GM21723 (cell line): Measurements from ENCODE around the gene KPNA4.
"Not testable (repeated sequence)": the region's sequence is repeated elsewhere in the genome, so short reads cannot be mapped to it uniquely, and the experiment has no call there.

Experiments
- ATAC-seq: cut with Tn5 transposase; IDR thresholded peaks from one replicate; pipeline ENCODE4 v1.9.1; 2021; ENCODE audit warnings: mild to moderate bottlenecking, moderate library complexity; ENCODE audit not compliant: unreplicated experiment

Gene KPNA4

DNA sequence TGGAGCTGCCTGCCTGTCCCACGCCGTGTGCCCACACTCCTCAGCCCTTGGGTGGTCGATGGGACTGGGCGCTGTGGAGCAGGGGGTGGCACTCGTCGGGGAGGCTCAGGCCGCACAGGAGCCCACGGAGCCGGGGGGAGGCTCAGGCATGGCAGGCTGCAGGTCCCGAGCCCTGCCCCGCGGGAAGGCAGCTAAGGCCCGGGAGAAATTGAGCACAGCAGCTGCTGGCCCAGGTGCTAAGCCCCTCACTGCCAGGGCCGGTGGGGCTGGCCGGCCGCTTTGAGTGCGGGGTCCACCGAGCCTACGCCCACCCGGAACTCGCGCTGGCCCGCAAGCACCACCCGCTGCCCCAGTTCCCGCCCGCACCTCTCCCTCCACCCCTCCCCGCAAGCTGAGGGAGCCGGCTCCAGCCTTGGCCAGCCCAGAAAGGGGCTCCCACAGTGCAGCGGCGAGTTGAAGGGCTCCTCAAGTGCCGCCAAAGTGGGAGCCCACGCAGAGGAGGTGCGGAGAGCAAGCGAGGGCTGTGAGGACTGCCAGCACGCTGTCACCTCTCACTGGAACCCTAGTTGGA is 8.7 kb upstream of the KPNA4 start:
- ATAC-seq, result not testable (repeated sequence)

DNA sequence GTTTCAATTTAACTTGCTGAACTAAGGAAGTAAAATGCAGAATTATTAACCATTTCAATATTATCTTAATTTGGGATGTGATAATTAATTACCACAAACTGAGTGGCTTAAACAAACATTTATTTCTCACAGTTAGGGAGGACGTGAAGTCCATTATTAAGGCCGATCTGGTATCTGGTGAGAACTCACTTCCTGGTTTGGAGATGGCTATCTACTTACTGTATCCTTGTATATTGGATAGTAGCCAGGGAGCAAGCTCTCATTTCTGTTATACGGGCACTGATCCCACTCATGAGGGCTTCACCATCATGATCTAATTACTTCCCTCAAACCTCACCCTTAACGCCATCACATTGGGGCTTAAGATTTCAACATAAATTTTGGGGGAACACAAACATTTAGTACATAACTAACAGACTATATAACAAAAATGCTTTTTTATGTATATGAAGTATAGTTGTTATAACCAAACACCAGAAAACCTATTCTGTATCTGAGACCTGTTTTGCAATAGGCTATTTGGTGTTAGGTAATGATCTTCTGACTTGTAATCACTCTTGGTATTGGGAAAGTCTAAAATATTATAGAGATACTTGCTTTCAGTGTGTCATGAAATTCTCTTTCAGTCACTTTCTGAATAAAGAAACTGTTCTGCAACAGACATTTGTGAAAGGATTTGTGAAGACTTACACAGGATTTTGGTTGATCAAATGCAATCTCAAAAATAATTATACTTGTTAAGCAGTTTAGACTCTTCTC is 4.7 kb upstream of the KPNA4 start:
- ATAC-seq, result no peak

DNA sequence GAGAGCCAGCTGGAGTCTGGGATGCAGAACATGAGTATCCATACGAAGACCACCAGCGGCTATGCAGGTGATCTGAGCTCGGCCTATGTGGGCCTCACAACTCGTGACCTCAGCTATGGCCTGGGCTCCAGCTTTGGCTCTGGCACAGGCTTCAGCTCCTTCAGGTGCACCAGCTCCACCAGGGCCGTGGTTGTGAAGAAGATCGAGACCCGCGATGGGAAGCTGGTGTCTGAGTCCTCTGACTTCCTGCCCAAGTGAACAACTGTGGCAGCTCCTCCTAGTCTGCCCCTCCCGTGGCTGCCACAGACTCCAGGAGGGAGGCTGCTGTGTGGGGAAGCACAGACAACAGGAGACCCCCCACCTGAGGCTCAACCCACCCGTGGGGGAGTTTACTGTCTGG is 3.6 kb upstream of the KPNA4 start:
- no peak for ATAC-seq

DNA sequence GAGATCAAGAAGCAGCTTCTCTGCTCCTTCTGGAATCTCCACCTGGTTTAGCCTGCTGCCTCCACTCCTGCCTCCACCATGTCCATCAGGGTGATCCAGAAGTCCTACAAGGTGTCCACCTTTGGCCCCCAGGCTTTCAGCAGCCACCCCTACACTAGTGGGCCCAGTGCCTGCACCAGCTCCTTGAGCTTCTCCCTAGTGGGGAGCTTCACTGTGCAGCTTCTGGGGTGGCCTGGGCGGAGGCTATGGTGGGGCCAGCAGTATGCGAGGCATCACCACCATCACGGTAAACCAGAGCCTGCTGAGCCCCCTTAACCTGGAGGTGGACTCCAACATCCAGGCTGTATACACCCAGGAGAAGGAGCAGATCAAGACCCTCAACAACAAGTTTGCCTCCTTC is 2.4 kb upstream of the KPNA4 start:
- no peak for ATAC-seq

DNA sequence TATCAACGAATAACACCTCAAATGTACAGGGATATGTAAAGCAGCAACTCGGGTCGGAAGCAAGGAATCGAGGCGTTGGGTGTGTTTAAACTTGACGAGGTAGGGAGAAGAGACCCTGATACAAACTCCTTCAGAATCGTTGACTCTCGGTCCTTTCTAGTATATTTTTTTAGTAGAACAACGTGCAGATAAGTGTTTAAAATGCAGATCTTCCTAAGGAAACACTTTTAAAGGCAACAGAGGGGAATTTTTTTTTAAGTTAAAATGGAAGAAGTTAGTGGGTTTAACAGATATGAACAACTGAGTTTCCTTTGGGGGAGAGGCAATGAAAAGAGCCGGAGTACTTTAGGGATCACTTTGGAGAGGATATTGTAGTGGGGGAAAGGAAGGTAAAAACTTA is 1.1 kb upstream of the KPNA4 start:
- no peak for ATAC-seq

DNA sequence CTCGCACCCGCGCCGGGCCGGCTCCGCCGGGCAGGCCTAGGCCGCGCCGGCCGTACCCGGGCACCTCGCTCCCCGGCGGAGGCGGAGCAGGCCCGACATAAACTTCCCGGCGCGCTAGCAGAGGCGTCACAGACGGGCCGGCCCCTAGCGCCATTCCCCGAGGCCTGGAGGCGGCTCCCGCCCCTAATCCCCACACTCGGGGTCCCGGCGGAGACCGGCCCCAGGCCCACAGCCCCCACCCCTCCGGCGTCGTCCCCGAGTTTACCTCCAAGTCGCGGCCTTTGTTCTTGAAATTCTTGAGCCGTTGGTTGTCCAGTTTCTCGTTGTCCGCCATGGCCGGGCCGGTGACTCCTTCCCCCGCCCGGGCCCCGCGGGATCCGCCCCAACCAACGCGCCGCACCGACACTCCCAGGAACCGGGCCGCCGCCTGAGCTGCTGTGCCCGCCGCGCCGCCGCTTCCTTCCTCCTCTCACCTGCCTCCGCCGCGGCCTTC is 376 bp downstream of the KPNA4 start:
- peak; percentile 58 for ATAC-seq

DNA sequence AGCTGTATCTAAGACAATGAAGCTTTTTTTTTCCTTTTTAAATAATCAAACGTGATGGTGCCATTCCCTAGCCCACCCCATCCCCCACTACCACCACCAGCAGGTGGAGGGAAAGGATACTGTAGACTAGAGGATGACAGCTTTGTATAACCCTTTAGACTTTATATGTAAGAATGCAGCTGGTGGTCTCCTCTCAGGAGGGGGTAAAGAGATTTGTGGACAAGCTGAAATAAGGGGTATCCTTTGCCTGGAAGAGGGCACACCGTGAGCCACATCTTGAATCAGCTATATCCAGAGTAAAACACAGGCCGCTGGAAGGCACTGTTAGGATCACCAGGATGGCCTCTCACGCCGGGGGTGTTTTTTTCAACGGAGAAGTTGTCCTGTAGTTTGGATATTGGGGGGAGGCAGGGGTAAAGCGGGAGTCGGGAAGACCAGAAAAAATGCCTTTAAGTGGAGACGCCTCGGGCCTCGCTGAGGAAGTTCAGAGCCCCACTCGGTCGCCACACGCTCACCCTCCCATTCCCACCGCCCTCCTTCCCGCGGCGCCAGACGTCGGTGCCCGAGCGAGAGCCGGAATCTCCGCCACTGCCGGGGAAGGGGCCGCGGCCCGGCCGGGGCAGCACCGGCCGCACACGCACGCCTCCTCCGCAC is 986 bp downstream of the KPNA4 start:
- ATAC-seq, result no peak

DNA sequence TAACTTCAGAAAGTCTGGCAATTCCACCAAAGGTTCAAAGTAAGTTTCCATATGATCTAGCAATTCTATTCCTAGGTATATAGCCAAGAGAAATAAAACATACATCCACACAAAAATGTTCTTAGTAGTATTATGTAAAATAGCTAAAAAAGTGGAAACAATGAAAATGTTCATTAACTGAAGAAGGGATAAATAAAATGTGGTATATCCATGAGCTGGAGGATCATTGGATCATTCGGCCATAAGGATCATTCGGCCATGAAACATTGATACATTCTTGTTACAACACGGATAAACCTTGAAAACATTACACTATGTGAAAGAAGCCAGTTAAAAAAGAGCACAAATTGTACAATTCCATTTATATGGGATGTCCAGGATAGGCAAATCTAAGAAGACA is 2.4 kb downstream of the KPNA4 start:
- ATAC-seq, result no peak

DNA sequence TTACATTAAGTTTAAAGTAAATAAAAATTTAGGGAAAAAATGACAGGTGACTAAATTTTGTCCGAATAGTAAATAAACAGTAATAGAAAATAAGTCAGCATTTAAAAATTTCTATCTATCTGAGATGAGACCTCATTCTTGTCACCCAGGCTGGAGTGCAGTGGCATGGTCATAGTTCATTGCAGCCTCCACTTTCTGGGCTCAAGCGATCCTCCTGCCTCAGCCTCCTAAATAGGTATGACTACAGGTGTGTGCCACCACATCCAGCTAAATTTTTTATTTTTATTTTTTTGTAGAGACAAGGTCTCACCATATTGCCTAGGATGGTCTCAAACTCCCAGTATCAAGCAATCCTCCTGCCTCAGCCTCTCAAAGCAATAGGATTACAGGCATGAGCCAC is 7.8 kb downstream of the KPNA4 start:
- ATAC-seq, result no peak

DNA sequence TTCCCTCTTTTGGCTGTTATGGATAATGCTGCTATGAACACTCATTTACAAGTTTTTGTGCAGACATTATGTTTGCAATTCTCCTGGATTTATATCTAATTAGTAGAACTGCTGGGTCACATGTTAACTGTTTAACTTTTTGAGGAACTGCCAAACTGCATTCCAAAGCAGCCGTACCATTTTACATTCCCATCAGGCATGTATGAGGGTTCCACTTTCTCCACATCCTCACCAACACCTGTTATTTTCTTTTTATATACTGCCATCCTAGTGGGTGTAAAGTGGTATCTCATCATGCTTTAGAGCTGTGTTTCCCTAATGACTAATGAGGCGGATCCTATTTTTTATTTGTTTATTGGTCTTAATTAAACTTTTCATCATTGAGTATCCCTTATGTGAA is 9.2 kb downstream of the KPNA4 start:
- ATAC-seq, result no peak

DNA sequence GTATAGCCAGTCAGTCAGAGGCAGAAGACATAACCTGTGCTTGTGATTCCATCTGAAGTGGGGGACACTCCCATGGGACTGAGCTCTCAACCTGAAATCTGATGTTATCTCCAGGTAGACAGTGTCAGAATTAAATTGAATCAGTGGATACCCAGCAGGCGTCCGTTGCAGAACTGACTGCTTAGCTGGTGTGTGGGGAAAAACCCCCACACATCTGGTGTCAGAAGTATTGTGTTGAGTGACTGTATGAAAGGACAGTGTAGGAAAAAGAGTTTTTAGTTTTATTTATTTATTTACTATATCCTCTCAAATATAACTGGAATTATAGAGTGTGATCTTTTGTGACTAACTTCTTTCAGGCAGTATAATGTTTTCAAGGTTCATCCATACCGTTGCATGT is 10.4 kb downstream of the KPNA4 start:
- ATAC-seq, result no peak

DNA sequence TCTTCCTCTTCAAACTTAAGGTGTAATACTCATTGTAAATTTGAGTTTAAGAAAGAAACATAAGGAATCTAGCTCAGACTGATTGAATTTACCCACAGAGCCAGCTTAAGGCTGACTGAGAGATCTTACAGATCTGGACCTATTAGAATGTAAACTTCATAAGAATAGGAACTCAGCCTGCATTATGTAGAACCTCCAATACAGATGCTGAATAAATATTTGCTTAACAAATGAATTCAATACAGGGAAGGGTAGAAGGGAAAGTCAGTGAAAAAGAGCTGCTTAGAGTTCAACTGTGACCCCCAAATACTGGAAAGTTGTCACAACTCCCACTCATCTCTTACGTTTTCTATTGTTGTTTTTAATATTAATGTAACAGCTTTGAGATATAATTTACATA is 11.5 kb downstream of the KPNA4 start:
- ATAC-seq, result no peak

DNA sequence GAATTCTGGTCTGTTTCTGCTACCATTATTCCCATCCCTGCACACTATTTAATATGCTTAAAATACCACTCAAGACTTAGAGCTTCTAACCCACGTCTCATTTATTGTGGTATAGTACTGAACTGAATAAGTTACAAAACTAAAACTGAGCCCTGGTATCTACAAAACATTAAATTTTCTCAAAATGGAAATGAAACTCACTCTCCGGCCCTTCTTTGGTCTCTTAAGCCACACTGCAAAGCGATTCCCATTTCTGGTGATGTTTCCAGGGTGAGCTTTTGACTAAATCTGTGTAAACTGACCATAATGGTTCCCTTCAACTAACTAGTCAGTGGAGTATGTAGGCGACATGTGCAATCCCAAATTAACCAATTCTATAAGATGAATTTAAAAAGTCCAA is 18.6 kb downstream of the KPNA4 start:
- no peak for ATAC-seq

DNA sequence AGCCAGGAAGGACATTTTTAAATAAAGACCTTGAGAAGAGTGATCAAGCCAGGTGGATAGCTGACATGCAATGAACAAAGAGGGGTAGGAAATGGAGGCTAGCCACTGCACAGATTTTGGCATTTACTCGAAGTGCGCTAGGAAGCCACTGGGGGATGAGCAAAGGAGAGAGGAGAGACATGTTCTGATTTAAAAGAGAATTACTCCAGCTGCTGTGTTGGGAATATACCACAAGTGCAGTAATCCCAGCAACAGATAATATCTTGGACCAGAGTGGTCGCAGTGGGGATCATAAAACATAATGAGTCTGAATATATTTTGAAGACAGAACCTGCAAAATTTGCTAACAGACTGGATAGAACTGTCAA is 19.9 kb downstream of the KPNA4 start:
- ATAC-seq, result no peak

DNA sequence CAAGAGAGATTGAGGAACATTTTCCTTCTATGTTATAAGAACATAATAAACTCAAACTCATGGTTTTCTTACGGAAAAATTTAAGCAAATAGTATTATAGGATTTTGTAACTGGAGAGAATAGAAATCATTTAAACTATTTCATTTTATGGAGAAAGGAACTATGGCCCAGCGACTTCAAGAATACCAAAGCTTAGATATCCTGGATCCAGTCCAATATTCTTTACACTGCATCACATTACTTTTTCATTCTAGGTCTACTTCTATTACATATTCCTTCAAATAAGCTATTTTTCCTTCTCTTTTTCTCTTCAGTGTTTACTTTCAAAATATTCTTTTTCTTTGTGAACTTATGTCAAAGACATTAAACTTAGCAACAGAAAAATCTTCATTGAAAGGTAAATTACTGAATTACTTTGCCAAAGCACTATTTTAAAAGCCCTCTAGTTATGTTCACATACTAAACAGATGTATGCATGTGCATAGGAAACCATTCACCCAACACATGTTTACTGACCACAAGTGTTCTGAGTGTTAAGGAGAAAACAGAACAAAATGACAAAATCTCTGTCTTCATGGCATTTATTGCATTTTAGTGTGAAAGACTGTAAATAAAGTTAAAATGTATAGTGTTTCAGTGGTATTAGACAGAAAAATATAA is 20.4 kb downstream of the KPNA4 start:
- ATAC-seq, result no peak

DNA sequence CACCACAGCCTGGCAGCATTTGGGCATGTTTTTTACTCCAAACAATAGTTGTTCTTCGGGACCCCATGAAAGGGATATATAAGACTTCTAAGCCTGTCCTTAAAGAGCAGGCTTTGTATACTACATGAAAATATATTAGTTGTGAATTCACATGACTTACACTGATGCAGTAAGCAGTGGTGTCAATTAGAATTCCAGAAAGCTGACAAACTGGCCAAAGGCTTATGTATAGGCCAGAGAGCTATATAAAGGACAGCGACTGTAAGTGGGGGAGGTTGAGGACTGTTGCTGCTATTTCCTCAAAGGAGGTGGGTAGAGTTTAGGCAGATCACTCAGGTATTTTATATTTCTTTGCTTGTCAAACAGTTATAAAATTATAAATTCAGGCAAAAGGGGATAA is 24.8 kb downstream of the KPNA4 start:
- no peak for ATAC-seq

DNA sequence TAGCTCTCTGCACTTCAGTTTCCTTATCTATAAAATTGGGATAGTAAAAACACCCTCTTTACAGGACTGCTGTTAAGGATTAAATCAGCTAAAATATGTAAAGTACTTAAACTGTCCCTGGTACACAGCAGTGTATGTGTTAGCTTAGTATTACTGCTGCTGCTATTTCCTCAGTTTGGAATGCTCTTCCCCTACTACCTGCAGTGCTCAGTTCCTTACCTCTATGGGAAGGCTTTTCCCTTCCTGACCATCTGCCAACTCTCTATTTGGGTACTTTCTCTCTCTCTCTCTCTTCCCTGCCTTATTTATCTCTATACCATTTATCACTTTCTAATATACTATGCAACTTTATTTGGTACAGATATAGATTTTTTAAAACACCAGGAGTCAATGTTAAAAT is 26.5 kb downstream of the KPNA4 start:
- no peak for ATAC-seq

DNA sequence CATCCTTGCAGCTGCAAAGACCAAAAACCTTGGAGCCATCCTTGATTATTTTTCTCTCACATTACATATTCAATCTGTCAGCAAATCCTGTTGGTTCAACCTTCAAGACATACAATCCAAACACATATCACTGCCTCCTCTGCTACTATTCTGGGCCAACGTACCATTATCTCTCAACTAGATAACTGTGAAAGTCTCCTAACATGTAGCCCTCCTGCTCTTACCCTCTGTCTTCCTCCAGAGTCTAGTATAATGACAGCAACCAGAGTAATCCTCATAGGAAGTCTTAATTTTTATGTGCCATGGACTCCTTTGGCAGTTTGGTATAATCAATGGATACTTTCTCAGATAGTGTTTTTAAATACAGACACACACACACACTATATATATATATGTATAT is 27.6 kb downstream of the KPNA4 start:
- ATAC-seq, result no peak

DNA sequence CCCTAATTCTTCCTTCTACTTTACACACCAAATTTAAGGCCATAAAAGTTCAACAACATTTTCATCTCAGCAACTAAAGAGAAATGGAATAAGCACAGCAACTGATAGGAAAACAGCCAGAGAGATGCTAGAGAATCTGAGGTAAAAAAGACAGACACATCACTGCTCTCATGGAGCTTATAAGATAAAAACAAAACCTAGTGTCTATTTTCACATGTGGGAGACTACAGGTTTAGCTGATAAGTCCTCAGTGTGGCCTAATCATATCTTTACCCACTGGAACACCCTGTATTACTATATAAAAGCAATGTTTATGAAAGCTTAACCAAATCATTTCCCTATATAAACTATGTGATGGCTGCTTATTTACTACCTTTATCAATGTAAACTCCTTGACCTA is 33.0 kb downstream of the KPNA4 start:
- no peak for ATAC-seq

DNA sequence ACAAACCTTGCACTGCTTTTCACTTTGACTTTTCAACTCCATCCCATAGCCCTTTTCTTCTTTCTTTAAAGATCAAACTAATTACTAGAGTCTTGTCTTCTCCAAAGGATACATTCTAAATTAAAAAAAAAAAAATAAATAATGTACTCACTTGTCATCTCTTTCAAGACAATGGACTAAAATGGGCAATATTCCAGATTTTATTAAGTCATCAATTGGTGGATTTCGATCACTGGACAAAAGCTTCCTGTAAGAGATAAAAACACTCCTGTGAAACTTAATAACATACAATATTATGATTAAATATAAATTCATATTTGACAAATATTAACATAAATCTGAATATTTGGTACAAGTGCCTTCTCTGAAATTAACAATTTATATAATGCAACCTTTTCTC is 34.1 kb downstream of the KPNA4 start:
- no peak for ATAC-seq

DNA sequence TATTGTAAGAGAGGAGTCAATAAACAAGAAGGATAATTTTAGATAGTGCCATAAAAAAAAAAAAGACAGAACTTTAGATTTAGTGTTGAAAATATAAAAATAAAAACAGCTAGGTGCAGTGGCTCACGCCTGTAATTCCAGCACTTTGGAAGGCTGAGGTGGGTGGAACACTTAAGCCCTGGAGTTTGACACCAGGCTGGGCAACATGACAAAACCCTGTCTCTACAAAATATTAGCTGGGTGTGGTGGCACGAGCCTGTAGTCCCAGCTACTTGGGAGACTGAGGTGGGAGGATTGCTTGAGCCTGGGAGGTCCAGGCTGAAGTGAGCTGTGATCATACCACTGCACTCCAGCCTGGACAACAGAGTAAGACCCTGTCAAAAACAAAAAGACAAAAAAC is 49.0 kb downstream of the KPNA4 start:
- not testable (repeated sequence) for ATAC-seq

DNA sequence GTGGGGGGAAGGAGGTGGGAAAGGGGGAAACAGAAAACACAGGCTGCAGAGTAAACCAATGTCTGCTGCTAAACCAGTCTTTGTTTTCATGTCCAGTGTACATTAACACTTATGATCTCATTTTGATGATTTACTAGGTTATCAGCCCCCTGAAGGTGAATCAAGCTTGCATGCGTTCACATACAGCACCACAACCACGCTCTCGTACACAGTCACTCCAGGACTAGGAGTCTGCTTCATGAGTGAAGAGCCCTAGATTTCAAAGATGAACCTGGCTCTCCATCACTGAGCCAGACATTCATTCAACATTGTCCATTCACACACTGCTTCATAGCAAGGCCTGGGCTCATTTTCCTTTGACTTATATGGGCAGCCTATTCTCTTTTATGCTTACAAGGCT is 64.0 kb downstream of the KPNA4 start:
- no peak for ATAC-seq
